ENCODE measurements around the gene SYCP3. TPM values are rescaled to one million over a fixed set of nuclear protein-coding genes. Genes with fewer than 3 reads are reported as not detected.

SYCP3 gene
- total RNA-seq: not detected
- long read RNA-seq: 0 reads

- ATAC-seq: no peak
- H3K4me3 ChIP-seq: no peak within 1 kb of the TSS
- H3K27ac ChIP-seq: no peak within 1 kb of the TSS
- TF ChIP-seq POLR2A (IDR thresholded peaks at IDR 0.05) (no peak), CTCF (IDR thresholded peaks at IDR 0.05) (no peak)
- WGBS (ENCODE audit: insufficient coverage, low coverage, low lambda C conversion rate, missing lambda C conversion rate): 94% methylated on average over 17 of the region's 57 CpGs
- H3K9me3 ChIP-seq: no peaks in the 10 kb centered on the region
- H3K27me3 ChIP-seq: no peaks in the 10 kb centered on the region
- intact Hi-C loops (cut with DNase I): no loop called here
- peaks cover 0 to 9% (median 2%) of the 10 kb centered on the region in 4 donors for H3K4me1 ChIP-seq
- H3K36me3 ChIP-seq: peaks cover 0 to 34% (median 9%) of the 10 kb centered on the region in 4 donors
- DNase-seq: no peak
These were observed at the start of gene SYCP3 for GRCh38 chr12:101738920-101739665. TSS of gene SYCP3 (minus strand) at chr12:101739462. CDS start at chr12:101737935, 1,527 bp downstream.

GRCh38 chr12:101785671-101786070 lies 46.4 kb upstream of the SYCP3 start:
- H3K36me3 ChIP-seq: peaks cover 0 to 2% (median 0%) of the 10 kb centered on the region in 4 donors
- H3K4me3 ChIP-seq: no peak overlapping the region

GRCh38 chr12:101784376-101784775 lies 45.1 kb upstream of the SYCP3 start:
- Histone ChIP-seq H3K9me3 (no peaks in the 10 kb centered on the region), H3K36me3 (peaks cover 0 to 2% (median 0%) of the 10 kb centered on the region in 4 donors), H3K4me1 (no peaks in the 10 kb centered on the region), H3K4me3 (no peak overlapping the region), H3K27me3 (no peaks in the 10 kb centered on the region), H3K27ac (no peak overlapping the region)
- TF ChIP-seq POLR2A (IDR thresholded peaks at IDR 0.05) (no peak), CTCF (IDR thresholded peaks at IDR 0.05) (no peak)
- intact Hi-C loops (cut with DNase I): no loop called here
- ATAC-seq: no peak
- WGBS (ENCODE audit: insufficient coverage, low coverage, low lambda C conversion rate, missing lambda C conversion rate): 100% methylated on average over 1 of the region's 1 CpG
- DNase-seq: no peak

More at GRCh38 chr12:101785671-101786070, 46.4 kb upstream of the SYCP3 start:
- 91% methylated on average over 1 of the region's 1 CpG for WGBS (ENCODE audit: insufficient coverage, low coverage, low lambda C conversion rate, missing lambda C conversion rate)
- Histone ChIP-seq H3K9me3 (no peaks in the 10 kb centered on the region), H3K27ac (no peak overlapping the region), H3K27me3 (no peaks in the 10 kb centered on the region), H3K4me1 (no peaks in the 10 kb centered on the region)
- intact Hi-C loops (cut with DNase I): no loop called here
- ATAC-seq: no peak
- TF ChIP-seq CTCF (IDR thresholded peaks at IDR 0.05): no peak
- no peak for TF ChIP-seq POLR2A (IDR thresholded peaks at IDR 0.05)
- no peak for DNase-seq

GRCh38 chr12:101783838-101784237 lies 44.6 kb upstream of the SYCP3 start:
- 81% methylated on average over 2 of the region's 2 CpGs for WGBS (ENCODE audit: insufficient coverage, low coverage, low lambda C conversion rate, missing lambda C conversion rate)
- H3K4me1 ChIP-seq: no peaks in the 10 kb centered on the region
- H3K9me3 ChIP-seq: no peaks in the 10 kb centered on the region
- H3K4me3 ChIP-seq: no peak overlapping the region
- no peak for TF ChIP-seq POLR2A (IDR thresholded peaks at IDR 0.05)
- no peak for TF ChIP-seq CTCF (IDR thresholded peaks at IDR 0.05)
- H3K27ac ChIP-seq: no peak overlapping the region
- H3K27me3 ChIP-seq: no peaks in the 10 kb centered on the region
- DNase-seq (no peak), ATAC-seq (no peak)
- intact Hi-C loops (cut with DNase I): no loop called here
- H3K36me3 ChIP-seq: peaks cover 0 to 2% (median 0%) of the 10 kb centered on the region in 4 donors
